GM19324 (cell line): ENCODE measurements around the gene ZBTB7C.

Experiments used
- ATAC-seq: cut with Tn5 transposase; IDR thresholded peaks from one replicate; pipeline ENCODE4 v1.9.1; 2021; ENCODE audit warnings: mild to moderate bottlenecking, moderate library complexity; ENCODE audit not compliant: unreplicated experiment, low FRiP score

The ZBTB7C gene

DNA sequence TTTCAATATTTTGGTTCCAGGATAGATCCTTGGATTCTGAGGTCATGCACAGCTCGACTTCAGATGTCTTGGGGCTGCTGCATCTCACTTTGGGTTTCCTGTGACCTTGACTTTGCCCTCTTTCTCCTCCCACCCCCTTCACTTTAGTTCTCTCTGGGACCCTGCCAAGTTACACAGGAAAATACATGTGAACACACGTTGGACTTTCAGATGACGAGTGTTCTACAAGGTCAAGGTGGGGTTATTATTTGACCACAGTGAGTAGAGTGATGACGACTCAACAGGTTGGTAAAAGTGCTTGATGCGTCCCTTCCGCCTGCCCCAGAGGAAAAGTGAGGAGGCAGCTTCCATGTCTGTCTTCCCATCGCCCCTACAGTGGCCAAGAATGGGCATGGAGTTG is 356.3 kb downstream of the ZBTB7C start:
- no peak for ATAC-seq

DNA sequence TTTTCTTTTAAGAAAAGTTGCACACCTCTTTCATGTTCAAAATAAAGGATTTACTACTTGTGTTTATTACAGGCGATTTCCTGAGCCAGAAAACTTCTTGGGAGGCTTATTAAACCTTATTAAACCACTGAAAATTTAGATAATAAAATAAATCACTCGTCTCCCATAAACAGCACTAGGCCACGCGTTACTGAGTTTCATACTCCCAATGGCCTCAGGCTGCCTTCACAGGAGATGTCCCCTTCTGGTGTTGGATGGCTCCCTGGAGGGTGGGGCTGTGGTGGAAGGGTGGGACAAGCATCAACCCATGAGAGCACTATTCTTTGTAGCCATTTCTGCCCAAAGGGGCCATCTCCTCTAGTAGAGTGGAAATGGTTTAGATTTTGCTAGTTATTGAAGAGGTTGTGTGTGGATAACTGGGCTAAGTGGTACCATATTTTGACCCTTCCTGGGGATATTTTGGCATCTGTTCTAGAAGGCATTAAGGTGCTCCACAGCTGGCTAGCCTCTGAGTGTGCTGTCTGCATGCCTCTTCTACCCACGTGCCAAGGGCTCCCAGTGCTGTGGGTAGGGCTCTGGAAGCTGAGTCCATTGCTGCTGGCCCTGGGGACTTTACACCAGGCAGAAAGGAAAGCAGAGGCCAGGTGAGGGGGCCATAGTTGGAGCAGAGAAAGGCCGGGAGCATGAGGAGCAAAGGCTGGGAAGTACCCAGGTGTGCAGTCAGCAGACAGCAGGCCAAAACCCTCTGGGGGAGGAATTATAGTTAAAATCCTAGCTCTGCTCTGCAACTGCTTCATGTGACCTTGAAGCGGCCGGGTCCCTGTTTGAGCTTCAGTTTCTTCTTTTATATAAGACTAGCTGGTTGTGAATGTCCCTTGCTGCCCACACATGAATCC is 357.0 kb downstream of the ZBTB7C start:
- no peak for ATAC-seq

DNA sequence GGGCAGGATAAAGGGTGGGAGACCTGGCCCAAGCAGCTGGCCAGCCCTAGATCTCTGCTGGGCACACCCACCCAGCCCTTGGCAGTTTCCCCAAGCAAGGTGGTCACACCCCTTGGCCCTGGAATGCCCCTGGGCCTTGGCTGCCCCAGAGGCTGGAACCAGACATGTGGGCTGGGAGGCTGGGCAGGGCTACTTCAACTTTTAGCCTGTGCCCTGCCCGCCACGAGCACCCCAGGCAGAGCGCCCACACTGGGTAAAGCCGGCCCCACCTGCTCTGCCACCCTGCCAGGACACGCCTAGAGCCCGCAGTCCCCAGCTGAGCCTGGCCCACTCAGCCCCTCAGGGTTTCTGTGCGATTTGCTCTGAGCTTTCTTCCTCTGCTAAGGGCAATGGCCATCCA is 359.0 kb downstream of the ZBTB7C start:
- no peak for ATAC-seq

DNA sequence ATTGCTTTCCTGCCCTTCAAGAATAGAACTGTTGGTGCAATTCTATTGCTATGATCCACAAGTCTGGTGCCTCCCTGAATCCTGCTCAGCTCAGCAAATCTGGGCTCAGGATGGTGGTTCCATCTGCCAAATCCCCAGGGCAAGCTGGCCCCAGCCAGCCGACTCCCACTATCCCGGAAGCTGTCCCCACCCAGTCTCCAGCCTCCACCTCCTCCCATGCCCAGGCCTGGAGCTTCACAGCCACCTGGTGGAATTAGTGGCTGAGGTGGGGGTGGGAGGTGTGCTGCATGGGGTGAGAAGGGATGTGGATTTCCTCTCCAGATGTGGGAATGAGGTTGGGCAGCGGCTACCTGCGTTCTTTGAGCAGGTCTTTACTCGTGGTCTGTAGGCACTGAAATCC is 359.4 kb downstream of the ZBTB7C start:
- no peak for ATAC-seq

DNA sequence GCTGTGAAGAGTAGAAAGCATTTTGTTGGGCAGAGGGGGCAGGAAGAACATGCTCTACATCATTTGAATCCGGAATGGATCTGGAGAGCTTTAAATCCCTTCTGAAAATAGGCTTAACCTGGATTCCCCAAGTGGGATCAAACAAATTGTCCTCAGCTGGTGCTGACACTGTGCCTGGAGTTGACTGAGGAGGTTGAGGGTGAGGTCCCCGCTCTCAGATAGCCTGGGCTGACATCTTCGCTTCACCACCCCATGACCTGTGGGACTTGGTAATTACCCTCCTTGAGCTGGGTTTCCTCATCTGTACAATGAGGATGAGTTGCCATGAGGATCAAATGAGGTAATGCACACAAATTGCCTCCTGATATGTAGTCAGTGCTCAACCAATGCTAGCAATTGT is 360.9 kb downstream of the ZBTB7C start:
- ATAC-seq = no peak

DNA sequence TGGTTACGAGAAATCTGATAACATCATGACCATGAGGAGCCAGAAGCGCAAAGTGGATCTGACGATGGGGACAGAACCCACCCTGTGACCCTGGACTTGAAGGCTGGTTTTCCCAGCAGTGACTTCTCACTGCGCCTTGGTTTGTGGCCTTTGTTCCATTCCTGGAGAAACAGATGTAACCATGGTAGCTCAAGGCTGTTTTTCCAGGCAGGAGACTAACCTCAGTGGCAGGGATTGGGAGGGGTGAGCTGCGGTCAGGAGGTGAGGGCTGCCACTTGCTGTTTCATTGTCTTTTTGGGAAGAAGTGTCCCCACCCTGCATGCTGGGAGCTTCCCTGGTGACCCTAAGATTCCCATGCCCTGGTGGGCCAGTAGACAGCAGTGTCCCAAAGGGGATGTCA is 362.3 kb downstream of the ZBTB7C start:
- no peak for ATAC-seq

DNA sequence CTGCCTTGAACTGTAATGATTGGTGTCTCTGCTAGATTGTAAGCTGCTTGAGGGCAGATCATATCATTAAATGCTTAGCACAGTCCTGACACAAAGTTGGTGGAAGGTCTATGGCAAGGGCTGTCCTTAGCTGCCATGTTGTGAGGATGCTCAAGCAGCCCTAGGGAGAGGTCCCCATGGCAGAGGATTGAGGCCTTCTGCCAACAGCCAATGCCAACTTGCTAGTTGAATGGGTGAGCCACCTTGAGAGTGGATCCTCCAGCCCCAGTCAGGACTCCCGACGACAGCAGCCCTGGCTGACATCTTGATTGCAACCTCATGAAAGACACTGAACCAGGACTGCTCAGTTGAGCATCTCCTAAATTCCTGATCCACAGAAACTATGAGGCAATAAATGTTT is 363.4 kb downstream of the ZBTB7C start:
- ATAC-seq = no peak

DNA sequence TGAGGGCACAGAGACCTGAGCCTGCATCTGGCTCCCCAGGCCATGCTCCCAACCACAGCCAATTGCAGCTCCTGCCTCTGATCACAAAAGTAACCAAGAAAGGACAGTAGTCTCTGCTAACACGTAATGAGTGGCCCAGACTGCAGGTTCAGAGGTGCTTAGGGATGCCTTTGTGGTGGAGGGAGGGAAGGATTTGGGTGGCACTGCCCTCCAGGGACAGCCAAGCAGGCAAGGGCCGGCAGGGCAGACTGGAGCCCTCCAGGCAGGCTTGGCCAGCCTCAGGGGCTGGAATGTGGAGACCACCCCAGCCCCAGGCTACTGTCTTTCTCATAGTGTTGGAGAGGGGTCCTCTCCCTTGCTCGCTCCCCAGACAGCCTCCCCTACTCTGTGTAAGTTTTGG is 364.2 kb downstream of the ZBTB7C start:
- ATAC-seq = no peak

DNA sequence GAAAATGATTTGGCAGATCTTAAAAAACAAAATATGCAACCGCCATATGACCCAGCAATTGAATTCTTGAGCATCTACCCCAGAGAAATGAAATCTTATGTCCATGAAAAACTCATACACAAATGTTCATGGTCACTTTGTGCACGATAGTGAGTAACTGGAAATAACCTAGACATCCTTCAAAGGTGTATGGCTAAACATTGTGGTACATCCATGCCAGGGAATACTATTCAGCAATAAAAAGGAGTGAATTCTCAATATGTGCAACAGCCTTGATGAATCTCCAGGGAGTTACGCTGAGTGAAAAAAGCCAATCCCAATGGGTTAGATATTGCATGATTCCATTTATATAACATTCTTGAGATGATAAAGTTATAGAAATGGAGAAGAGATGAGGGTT is 366.0 kb downstream of the ZBTB7C start:
- ATAC-seq = no peak

DNA sequence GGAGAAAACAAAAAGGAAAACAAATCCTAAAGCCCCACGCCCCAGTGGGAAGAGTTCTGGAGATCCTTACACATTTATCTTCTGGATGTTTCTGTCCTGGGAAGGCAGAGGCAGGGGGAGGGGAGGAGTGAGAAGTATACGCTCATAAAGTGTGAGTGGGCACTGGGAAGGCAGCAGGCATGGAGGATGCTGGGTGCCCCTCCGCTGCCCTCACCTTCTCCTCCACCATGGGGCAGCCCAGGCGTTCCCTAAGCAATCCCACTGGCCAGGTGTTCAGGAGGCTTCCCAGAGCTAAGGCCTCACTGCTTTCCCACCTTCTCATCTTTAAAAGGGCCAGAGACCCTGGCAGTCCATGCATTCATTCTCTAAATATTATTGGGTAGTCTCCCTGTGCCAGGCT is 366.8 kb downstream of the ZBTB7C start:
- ATAC-seq = no peak

DNA sequence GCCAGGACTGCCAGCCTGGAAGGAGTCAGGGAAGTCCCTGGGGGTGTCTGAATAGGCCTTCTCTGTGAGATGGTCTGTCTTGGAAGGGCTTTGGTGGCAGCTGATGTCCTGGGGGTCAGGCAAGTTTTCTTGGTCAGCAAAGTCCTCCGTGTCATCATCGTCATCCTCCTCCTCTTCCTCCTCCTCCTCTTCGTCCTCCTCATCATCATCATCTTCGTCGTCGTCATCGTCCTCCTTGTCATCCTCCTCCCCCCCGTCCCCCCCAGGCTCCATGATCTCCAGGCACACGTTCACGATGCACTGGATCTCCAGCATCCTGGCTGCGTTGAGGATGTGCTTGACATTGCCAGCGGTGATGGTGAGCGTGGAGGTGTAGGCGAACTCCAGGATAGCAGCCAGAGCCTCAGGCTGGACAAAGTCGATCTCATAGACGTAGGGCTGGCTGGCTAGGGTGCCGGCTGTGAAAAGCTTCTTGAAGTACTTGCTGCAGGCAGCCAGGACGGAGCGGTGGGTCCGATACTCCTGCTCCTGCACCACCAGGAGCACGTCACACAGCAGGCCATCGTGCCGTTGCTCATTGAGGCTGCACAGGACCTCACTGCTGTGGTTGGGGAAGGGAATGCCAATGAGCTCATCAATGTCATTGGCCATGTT is 368.6 kb downstream of the ZBTB7C start:
- ATAC-seq = no peak

DNA sequence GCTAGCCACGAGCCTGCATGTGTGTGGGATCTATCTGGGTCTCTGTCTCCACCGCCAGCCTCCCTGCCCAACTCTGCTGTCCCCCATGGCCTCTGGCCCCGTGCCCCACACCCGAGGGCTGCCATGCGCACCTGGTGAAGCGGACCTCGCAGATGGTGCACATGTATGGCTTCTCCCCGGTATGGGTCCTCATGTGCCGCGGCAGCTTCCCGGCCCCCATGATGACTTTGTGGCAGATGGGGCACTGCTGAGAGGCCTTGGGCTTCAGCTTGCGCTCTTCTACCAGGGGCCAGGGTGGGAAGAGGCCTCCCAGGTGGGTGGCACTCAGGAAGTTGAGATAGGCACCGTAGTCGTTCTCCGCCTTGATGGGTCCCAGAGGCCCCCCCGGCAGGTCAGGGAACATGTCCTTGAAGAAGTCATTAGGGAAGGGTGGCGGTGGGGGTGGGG is 369.4 kb downstream of the ZBTB7C start:
- no peak for ATAC-seq

DNA sequence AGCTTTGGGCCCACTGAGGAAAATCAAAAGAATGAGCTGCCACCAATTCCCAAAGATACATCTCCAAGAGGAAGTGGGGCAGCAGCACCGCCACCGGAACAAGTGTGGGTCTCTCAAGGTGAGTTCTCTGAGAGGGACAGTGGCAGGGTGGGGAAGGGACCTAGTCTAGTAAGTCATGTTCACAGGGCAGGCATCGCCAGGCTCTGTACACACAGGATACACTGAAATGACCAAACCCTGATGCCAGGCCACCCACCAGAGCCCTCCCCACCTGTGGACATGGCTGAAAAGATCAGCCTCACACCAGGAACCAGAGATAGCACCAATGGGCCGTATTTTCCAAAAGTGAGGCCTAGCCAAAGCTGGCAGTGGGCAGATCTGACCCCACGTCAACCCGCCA is 370.5 kb downstream of the ZBTB7C start:
- ATAC-seq = no peak

DNA sequence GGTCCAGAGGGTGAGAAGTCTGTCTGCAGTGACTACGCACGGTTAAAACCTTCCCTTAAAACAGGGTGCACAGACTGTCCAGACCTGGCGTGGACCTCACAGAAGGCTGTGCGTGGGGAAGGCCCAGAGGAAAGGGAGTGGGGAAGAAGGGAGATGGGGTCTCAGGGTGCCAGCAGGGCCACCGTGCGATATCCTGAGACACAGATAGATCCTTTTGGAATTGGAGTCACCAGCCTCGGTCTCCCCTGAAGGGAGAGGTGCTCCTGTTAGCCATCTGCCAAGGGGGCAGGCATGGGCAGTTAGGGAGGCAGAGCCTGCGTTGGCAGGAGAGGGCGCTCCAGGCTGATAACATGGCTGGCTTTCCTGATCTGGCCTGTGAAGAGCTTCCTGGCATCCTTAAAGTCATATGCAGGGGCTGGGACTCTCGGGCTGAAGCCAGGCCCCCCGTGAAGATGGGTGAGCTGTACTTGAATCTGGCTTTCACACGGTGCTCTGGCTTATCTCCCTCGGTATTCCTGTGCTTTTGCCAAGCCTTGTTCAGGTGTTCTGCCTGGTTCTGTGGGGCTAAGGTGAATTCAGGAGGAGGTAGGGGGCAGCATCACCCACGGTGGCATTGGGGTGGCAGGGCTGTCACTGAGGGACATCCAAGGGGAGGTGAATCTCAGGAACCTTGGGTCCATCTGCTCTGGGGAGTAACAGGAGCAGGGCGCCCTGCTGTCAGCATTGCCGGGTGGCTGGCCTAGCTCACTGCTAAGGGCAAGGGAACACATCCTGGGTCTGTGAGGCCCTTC is 371.5 kb downstream of the ZBTB7C start:
- ATAC-seq = no peak

DNA sequence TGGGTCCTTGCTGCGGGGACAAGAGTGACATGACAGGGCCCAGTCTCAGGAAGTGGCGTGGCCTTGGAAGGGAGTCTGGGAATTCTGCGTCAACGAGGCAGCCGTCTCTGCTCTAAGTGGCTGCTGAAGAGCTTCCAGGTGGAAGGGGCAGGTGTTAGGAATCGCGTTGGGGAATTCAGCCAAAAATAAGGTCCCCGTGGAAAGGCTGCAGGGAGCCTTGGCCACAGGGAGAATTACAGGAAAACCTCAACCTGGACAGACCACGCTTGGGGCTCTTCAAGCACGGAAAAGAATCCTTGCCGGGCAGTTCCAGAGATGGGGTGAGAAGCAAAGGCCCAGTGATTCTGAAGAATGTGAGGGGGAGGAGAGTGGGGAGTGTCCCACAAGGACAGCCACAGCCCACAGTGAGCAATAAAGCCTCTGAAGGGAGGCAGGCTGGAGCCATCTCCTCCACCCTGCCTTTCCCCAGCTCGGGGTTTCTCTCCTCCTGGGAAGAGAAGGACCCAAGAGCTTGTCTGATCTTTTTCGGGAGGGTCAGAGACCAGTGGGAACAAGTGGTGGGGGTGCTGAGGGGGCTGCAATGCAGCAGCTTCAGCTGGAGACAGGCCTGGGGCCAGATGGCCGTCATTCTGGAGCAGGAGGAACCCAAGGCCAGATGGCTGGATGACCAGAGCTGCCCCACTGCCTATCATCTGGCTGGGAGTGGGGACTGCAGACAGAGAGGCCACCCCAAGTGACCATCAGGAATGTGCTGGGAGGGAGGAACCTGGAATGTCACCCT is 372.4 kb downstream of the ZBTB7C start:
- no peak for ATAC-seq

DNA sequence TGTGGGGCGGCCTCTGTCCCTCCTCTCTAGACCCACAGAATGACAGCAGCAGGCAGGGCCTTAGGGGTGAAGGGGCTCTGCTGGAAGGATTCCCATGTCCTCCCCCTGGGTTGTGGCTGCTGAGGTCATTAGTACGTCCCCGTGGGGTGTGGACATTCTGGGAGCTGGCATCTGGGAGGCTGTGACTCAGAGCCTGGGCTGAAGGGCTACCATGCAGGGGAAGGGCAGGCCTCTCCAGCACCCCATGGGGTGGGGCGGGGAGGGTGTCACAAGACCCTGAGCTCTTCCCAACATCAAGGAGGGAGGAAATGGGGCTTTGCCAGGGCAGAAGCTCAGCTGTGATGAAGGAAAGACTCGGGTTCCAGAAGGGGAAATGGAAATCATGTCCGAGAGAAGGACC is 373.0 kb downstream of the ZBTB7C start:
- no peak for ATAC-seq

DNA sequence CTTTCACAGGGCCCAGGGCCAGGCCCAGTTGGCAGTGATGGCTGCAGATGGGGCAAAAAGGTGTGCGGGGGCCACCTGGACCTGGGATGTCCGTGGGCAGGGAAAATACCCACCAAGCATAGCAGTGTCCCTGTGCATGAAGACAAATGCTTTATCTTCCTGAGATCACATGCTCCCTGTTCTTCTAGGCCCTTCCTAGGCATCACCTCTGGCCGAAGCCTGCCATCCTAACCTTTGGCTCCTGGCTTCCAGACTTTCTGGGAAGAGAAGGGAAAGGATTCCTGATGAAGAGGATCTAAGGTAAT is 373.7 kb downstream of the ZBTB7C start:
- ATAC-seq = no peak

DNA sequence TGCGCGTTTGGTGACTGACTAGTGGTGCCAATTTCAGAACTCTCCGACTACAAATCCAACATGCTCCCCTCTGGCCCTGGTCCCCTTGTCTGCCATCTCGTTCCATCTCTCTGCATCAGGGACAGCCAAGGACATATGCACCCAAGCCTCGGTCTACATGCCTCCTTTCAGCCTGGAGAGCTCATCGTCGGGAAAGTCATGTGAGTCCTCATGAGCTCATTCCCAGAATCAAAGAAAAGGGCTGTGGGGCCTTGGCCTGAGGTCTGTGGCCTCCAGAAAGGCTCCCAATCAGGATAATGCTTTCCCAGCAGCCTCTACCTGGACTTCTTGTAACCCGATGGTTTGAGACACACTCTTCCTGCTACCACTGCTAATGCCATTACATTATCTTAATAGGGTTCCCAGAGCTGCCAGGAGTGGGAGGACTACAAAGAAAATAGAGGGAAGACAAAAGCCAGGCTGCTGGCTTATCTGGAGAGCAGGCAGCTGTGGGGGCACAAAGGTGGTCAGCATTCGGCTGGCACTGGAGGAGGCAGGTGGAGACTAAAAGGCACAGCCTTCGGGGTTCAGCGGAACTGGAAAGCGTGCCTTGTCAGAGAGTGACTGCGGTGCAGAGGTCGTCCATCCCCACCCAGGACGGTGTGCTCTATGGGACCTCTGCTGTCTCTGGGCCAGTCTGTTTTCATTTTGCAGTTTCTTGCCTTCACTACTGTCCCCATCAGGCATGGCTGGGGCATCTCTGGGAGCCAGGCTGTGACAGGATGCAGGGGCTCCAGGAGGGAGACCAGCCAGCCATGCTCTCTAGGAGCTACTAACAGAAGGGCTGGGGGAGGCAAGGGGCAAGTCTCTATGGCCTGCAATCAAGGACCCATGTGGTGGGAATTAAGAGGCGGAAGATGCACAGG is 374.3 kb downstream of the ZBTB7C start:
- no peak for ATAC-seq

DNA sequence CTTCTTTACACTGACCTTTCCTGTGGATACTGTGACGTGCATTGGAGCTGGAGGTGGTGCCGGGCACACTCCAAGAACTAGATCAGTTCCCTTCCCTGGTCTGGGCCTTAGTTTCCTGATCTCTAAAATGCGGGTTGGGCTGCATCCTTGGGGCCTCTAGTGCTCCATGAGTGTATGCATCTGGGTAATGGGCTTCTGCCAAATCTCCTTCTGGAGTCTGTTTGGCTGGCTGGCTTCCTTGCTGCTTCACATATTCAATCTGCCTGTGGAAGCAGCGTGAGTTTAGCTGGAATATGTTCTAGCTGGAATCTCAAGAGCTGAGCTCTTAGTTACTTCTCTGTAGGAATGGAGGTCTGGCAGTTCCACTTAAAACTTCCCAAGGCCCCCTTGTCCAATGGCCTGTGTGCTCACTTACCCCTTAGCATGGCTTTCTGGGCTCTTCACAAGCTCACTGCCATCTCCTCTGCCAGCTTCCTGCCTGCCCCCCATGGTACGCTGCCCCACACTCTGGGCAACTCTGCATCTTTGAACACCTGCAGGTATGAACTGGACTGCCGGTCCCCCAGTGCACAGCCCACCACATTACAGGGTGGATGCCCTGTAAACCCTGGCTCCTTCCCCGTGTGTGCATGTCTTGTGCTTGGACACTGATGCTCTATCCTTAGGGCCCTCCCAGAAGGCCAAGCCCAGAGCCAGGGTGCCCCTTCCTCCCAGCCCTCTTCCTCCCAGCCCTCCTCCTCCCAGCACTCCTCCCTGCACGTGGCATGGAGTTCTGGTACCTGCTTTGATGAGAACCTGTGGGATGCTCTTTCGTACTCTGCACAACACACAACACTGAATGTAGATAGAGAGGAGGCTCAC is 375.2 kb downstream of the ZBTB7C start:
- no peak for ATAC-seq
